NCI-H2171 (cell line): Measurements from ENCODE around the gene C22orf39.

Experiments used
- DNase-seq: peaks from one replicate; lab custom pipeline; 2025; lab: John Stamatoyannopoulos, UW

C22orf39 gene

DNA sequence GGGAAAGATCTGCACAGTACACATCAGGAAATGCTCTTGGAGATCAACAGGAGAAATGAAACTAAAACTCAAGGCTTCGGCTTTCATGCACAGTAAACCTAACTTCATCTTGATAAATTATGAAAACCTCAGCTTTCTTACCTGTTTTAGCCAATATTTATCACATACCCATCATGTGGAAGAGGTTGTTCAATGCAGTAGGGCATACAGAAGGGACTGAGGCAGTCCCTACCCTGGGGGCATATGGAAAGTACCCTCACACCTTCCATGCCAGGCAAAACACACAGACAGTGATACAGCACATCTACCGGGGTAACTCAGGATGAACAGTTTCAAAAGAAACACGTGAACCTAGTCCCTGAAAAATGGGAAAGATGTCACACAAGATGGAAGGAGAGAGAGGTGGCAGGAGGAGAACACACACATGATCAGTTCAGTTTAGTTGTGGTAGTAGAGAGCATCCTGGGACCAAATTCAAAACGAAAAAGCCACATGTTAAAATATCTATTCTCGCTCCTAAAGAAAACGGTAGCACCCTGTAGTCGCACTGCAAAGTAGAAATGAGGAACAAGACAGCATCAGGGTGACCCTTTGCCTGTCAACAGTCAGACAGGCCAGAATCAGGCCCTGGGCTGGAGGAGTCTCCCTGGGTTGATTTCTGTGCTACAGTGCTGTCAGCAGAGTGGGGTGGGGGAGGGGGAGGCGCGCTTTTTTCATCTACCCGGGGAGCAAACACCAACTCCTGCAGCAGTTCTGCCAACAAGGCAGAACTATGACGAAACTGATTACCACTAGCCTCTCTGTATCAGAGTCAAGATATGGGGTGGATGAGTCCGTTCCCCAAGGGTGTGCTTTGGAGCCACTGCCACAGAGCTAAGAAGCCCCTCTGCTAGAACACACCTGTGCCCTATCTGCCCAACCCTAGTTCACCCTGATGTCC is 17.3 kb downstream of the C22orf39 start:
- DNase-seq: no peak

DNA sequence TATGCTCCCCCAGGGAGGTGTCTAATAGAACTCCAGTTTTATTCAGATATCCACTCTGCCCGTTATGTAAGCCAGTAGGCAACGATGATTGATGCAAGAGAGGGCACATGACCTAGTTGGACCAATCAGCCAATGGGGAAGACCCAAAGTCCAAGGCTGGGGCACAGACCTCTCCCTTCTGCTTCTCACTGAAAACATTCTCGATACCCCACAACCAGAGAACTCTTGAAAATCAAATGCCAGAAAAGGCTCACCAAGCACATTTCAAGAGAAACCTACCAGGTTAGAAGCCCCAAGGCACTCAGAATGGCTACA is 23.4 kb downstream of the C22orf39 start:
- DNase-seq: no peak

DNA sequence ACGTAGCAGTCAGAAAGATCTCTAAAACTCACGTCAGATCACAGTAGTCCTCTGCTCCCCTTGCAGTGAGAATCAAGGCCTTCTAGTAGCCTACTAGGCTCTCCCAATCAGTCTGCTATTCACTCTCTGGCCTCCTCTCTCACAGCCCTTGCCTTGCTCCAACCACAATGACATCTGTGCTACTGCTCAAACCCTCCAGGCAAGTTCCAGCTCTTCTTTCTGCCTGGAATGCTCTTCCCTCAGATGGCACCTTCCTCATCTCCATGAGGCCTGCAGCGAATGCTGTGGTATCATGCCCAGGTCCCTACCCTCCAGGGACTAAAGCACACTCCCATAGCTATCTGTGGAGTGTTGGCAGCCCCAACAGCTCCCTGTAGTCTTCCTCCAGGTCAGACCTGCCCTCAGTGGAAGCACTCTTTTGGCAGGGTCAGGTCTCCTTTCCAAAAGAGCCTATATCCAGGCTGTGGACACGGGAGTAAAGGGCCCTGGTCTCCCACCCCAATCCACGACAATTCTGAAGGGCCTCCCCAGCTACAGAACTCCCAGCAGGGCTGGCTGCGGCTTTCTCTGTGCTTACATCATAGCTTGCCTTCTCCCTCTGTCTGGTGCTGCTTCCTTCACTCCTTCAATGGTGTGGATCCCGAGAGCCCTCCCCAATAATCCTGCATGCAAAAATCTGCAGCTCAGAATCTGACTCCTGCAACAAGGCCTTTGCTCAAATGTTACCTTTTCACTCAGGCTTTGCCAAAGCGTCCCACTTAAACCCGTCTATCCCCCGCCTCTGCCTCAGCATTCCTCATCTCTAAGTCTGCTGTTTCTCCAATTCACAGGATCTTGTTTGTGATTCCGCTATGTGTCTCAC is 24.8 kb downstream of the C22orf39 start:
- no peak for DNase-seq

DNA sequence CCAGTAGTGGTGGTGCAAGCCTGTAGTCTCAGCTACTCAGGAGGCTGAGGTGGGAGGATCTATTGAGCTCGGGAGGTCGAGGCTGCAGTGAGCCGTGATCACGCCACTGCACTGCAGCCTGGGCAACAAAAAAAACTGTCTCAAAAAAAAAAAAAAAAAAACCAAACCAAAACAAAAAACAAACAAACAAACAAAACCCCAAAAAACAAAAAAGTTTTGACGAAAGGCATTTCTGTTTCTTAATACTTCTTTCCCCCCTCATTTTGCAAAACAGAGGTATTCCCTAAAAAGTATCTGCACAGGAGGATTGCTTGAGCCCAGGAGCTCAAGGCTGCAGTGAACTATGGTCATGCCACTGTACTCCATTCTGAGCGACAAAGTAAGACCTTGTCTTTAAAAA is 27.2 kb downstream of the C22orf39 start:
- no peak for DNase-seq

DNA sequence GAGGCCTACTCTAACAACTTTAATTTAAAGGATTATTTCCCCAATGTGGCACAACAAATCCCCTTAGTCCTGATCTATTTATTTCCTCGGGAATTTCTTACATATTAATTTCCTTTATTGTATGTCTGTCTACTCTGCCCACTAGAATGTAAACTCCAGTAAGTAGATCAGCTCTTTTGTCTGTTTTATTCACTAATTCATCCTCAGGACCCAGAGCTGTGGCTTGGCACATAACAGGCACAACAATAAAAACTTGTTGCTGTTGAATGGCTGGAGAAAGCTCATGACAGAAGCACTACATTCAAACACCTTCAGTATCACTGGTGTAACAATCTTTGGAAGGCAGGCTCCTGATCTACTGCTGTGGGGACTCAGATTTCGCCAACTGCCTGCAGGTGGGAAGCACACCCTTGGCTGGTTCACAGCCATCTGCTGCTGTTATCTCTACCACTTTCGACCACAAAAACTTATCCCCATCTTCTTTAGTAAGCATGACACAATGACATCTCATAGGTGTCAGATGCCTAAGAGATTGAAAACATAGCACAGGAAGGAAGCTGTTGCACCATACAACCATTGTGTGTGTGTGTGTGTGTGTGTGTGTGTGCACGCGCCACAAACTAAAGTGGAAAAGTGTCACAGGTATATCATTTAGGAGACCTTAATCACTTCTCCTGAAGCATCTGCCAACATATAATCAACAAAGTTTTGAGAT is 27.9 kb downstream of the C22orf39 start:
- DNase-seq: peak; percentile 61

DNA sequence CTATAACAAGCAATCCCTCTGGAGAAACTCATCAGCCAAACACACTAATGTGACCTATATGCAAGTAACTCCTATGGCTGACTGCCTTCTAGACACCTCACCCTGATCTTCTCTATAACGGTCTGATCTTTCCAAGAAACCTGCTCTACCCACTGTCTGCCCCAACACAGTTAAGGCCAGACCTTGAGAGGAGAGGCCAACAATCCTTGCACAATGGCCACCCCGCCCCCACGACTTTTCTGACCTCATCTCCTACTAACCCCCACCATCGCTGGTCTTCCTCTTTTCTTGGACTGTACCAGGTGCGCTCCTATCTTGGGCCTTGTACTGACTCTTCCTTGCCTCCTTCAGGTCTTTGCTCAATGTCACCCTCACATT is 28.4 kb downstream of the C22orf39 start:
- DNase-seq: no peak

DNA sequence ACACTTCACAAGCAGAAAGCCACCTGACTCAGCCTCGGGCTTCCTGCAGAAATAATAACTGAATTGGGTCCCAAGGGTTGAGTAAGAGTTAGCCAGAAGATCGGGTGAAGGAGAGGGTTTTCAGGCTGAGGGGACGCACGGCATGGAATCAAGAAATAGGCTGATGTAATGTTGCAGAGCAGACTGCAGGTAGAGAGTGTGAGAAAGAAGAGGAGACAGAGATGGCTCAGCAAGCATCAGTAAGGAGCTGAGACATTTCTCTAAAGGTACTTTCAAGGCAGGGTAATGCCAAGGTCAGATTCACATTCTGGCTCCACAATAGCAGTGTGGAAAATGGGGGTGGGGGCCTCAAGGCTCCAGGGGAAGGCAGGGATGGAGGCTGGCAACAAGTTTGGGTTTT is 34.6 kb downstream of the C22orf39 start:
- DNase-seq: no peak

DNA sequence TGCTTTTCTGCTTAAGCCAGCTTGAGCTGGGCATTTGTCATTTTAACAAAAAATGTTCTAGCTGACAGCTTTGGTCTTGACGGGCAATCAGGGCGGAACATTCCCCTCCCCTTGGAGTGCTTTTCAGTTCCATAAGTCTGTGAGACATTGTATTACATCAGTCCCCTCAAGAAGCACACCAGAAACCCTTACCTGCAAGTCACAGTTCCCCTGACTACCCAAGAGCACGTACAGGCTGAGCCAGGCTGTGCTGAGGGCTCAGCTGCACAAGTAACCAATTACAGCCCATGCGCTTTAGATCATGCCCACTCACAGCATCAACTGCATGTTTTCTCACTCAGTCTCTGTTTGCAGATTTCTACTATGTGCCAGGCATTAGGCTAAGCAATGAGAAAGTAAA is 35.0 kb downstream of the C22orf39 start:
- no peak for DNase-seq

DNA sequence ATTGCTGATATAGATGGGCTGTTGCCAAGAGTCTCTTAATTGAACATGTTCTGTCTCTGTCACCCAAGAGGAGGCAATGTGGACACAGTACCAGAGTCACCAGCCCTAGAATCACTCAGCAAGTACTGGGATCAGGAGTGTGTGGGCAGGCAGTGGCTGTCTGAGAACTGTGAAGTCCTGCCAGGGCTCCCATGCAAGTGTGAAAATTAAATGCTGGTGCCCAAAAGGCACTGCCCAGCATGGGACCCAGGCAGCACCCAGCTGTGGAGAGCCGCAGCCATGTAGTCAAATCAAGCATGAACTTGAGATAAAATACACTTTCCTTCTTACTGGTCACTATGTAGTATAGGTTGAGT is 35.8 kb downstream of the C22orf39 start:
- DNase-seq: no peak

DNA sequence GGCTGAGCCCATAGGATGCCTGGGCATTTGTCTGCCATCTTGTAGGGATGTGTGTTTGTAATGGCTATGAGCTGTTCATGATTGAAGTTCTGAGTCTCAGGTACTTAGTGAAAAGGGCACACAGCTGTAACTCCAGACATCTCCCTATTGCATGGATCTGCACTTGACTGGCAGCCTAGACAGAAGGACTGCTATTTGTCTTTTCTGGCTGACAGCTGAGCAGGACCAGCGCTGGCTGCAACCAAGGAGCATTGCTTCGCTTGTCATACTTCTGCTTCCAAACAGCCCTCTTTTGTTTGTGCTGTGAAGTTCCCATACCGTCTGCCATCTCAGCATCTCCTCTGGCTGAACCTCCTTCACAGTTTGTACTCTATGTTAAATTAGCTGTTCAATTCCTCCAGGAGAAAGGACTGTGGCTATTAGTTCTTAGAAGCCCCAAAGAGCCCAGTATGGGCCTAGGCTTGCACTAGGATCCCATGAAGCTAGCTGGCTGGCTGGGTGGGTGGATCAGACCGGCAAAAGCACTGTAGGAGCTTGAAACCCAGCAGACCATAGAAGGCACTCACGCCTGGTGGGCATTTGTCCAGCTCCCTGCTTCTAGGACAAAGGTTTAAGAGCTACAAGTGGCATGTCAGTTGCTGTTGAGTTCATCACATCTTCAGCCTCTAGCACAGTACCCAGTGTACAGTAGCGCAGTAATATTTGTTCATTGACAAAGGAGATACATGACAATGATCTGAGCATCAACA is 36.4 kb downstream of the C22orf39 start:
- no peak for DNase-seq

DNA sequence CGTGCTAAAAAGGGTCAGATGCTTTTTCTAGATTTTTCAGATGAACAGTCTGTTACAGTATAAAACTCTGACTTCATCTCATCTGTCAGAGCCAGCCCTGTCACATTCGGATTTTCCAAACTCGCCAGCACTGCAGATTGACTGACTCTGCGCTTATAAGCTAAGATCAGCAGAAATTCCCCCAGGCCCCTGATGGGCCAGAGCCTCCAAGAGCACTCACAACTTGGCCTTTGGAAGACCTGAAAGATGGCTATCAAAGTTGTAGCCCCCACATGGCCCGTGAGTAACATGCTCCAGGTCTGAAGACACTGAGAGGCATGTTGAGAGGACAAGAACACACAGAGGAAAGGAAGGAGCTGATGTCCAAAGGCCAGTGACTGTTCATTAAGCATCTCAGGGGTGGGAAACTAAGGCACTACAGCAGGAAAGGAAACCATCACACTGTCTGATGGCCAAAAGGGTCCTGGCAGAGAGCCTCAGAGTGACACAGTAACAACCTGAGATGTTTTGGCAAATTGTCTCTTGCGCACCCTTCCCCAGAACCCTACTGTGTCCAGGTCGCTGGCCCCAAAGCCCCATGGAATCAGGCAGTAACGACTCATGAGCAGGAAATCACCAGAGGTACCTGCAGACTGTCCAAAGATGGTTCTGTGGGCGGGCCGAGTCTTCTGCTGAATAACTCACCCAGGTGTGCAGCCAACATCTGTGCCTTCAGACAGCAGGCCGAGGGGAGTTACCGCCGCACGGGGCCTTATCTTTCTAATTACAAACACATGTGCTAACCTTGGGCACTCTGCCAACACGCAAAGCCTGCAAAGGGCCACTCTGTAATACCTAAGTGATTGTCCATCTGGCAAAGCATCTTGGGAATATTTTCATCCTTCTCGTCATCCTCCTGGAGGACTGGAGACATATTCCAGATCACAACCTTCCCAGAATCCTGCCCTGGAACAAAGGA is 39.6 kb downstream of the C22orf39 start:
- DNase-seq: peak; percentile 34

DNA sequence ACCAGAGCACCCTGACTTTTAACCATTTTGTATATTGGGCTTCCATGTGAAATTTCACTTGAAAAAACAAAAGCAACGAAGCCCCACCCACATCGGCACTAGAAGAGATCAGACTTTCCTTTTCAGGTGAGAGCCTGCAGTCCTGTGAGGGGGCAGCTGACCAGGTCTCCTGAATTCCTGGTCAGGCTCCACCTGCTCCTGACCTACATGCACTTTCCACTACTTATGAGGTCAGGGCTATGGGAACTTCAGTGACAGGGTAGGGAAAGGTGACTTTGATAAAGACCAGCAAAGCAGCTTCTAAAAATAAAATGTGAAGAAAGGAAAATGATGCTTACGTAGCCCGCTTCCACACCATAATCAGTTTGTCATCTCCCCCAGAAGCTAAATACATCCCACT is 40.7 kb downstream of the C22orf39 start:
- DNase-seq: no peak

DNA sequence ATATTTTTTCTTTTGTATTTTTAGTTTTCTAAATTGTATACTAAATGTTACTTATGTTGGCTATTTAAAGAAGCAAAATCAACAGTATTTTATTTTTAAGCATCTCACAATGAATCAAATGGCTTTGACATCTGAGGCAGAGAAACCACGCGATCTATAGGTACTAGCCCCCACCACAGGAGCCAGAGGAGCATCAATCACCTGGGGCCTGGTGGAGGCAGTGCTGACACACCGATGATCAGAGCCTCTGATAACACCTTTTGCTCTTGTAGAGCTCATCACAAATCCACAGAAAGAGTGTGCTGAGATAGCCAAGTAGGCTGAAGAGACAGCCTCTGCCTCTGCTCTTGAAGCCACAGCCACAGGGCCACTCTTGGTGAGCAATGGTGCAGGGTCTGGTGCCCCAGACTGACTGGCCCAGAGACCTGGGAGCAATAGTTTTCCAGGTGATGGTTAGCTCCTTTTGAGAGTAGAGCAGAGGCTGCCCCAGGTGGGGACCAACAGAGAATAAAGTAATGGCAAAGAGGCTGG is 41.2 kb downstream of the C22orf39 start:
- DNase-seq: no peak

DNA sequence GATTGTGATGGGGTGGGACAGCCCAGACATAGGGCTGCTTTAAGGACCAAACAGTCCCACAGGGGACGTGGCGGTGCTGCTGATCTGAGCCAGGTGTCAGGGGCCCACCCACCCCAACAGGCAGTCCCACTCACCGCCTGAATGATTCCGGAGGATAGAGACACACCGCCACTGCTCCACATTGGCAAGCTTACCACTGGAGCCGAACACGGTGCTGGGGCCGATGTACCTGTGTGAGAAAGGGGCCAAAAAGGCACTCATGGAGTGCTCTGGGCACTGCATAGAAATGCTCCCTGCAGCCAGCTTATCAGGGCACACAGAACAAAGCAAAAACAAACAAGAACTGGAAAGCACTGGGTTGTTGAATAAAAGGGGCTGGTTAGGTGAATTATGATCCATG is 41.9 kb downstream of the C22orf39 start:
- DNase-seq: no peak

DNA sequence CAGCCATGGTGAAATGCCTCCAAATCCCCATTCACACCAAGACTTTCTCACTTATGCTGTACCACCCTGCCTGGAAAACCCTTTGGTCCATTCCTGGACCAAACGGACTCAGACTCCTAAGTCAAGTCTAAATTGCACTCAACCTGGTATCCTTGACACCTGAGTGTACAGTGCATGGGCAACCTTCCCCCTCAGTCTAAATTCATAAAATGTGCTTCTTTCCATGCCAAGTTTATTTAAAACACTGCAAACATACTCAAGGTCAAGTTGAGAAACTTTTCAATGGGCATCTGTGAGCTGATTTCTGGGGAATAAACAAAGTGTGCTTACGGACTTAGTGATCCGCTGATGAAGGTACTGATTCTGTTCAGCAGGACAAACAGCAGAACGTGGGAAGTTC is 42.4 kb downstream of the C22orf39 start:
- no peak for DNase-seq

DNA sequence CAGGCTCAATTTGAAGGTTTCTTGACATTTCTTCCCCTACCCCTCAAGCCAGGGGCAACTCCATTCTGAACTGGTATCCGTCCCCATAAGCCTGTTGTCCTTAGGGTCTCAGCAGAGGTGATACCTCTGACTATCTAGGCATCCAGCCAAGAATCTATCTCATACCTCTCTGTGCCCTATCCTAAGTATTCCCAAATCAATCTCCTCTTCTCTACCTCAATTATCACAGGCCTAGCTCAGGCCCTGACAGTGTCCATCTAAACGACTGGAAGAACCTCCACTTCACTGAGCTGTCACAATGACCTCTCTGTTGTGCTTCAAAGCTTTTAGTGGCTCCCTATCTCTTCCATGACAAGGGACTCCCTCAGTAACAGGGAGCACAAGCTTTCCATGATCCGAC is 42.8 kb downstream of the C22orf39 start:
- DNase-seq: no peak

DNA sequence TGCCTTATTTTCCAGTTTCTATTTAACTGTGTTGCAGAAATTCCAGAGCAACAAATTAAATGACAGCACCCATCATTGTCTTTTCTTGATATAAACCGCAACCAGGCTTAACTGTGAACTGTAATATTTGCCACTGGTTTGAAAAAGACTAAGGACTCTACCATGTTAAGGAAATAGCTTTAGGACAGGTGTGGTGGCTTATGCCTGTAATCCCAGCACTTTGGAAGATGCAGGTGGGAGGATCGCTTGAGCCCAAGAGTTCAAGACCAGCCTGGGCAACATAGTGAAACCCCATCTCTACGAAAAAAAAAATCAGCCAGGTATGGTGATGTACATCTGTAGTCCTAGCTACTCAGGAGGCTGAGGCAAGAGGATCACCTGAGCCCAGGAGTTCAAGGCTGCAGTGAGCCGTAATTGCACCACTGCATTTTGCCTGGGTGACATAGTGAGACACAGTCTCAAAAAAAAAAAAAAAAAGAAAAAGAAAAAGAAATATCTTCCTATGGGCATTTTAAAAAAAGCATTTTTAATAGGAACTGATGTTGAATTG is 44.8 kb downstream of the C22orf39 start:
- no peak for DNase-seq

DNA sequence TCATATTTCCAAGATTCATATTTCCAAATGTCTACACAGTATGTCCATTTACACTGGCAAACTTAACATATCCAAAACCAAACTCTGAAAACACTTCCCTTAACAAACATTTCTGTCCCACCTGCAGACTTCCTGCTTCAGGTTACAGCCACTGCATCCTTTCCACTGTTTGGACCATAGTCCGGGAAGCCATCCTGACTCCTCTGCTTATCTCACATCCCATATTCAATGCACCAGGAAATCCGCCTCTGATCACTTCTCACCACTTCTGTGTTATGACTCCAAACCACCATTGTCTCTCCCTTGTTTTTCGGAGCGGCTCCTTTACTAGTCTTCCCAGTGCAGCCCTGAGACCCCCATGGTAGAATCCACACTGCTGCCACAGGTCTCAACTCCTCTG is 46.0 kb downstream of the C22orf39 start:
- DNase-seq: no peak

DNA sequence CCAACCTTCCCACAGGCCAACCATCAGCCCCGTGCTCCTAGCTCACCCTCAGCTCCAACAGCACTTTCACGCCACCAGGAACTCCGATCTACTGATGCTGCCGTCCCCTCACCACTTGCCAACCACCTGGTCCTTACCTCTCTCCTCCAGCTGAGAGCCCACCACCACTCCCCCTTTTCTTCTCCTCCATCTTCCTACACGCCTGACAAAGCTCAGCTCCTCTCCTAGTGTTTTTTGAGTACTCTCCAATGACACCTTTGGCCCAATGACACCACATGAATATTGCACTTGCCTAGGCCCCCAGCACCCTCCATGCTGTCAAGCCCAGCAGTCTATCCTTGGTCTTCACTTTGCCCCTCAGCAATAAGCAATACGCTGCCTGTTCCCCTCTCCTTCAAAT is 46.6 kb downstream of the C22orf39 start:
- no peak for DNase-seq

DNA sequence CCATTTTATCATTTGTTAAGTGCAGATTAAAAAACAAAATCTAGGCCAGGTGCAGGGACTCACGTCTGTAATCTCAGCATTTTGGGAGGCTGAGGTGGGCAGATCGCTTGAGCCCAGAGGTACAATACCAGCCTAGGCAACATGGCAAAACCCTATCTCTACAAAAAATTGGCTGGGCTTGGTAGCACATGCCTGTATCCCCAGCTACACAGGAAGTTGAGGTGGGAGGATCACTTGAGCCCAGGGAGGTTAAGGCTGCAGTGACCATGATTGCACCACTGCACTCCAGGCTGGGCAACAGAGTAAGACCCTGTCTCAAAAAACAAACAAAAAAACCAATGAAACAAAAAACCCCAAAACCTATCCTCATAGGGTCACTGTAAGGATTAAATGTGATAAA is 48.9 kb downstream of the C22orf39 start:
- DNase-seq: no peak
